ENCODE results near the gene MON1A.
"Not testable (repeated sequence)": the region's sequence is repeated elsewhere in the genome, so short reads cannot be mapped to it uniquely, and the experiment has no call there.

DNA sequence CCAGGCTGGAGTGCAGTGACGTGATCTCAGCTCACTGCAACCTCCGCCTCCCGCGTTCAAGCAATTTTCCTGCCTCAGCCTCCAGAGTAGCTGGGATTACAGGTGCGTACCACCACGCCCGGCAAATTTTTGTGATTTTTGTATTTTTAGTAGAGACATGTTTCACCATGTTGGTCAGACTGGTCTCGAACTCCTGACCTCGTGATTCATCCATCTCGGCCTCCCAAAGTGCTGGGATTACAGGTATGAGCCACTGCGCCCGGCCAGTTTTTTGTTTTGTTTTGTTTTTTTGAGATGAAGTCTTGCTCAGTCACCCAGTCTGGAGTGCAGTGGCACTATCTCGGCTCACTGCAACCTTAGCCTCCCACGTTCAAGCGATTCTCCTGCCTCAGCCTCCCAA is 2.7 kb upstream of the MON1A start:
- not testable (repeated sequence) for TF ChIP-seq BCL11B (tag by site-specific recombination; IDR thresholded peaks at IDR 0.05; ENCODE audit: low read depth); ZNF366 (tag by site-specific recombination; conservative IDR thresholded peaks at IDR 0.05); ZNF701 (tag by site-specific recombination; IDR thresholded peaks at IDR 0.05); ZNF155 (tag by site-specific recombination; IDR thresholded peaks at IDR 0.05); ZNF416 (tag by site-specific recombination; IDR thresholded peaks at IDR 0.05)
- TF ChIP-seq, protein P1, sequence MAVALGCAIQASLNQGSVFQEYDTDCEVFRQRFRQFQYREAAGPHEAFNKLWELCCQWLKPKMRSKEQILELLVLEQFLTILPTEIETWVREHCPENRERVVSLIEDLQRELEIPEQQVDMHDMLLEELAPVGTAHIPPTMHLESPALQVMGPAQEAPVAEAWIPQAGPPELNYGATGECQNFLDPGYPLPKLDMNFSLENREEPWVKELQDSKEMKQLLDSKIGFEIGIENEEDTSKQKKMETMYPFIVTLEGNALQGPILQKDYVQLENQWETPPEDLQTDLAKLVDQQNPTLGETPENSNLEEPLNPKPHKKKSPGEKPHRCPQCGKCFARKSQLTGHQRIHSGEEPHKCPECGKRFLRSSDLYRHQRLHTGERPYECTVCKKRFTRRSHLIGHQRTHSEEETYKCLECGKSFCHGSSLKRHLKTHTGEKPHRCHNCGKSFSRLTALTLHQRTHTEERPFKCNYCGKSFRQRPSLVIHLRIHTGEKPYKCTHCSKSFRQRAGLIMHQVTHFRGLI (tag by site-specific recombination; IDR thresholded peaks at IDR 0.05) = not testable (repeated sequence)
- TF ChIP-seq, protein P2, sequence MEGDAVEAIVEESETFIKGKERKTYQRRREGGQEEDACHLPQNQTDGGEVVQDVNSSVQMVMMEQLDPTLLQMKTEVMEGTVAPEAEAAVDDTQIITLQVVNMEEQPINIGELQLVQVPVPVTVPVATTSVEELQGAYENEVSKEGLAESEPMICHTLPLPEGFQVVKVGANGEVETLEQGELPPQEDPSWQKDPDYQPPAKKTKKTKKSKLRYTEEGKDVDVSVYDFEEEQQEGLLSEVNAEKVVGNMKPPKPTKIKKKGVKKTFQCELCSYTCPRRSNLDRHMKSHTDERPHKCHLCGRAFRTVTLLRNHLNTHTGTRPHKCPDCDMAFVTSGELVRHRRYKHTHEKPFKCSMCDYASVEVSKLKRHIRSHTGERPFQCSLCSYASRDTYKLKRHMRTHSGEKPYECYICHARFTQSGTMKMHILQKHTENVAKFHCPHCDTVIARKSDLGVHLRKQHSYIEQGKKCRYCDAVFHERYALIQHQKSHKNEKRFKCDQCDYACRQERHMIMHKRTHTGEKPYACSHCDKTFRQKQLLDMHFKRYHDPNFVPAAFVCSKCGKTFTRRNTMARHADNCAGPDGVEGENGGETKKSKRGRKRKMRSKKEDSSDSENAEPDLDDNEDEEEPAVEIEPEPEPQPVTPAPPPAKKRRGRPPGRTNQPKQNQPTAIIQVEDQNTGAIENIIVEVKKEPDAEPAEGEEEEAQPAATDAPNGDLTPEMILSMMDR (tag by site-specific recombination; IDR thresholded peaks at IDR 0.05) = not testable (repeated sequence)
- TF ChIP-seq, protein P3, sequence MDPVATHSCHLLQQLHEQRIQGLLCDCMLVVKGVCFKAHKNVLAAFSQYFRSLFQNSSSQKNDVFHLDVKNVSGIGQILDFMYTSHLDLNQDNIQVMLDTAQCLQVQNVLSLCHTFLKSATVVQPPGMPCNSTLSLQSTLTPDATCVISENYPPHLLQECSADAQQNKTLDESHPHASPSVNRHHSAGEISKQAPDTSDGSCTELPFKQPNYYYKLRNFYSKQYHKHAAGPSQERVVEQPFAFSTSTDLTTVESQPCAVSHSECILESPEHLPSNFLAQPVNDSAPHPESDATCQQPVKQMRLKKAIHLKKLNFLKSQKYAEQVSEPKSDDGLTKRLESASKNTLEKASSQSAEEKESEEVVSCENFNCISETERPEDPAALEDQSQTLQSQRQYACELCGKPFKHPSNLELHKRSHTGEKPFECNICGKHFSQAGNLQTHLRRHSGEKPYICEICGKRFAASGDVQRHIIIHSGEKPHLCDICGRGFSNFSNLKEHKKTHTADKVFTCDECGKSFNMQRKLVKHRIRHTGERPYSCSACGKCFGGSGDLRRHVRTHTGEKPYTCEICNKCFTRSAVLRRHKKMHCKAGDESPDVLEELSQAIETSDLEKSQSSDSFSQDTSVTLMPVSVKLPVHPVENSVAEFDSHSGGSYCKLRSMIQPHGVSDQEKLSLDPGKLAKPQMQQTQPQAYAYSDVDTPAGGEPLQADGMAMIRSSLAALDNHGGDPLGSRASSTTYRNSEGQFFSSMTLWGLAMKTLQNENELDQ (tag by site-specific recombination; IDR thresholded peaks at IDR 0.05; ENCODE audit: low read depth) = not testable (repeated sequence)
